Activated CD4-positive, alpha-beta T cell treated with anti-CD3 and anti-CD28 coated beads, Interleukin-2, amount 50 U/mL, for 48 hours (primary cell): ENCODE measurements around the gene GPSM1.

Experiments
- DNase-seq, 2 experiments: peaks; one replicate each; pipeline ENCODE4 v3.0.0-alpha.2; 2020

The GPSM1 gene

GRCh38 chr9:136291306-136292025 lies 35.9 kb upstream of the GPSM1 start:
- no peak for DNase-seq

GRCh38 chr9:136292026-136292538 lies 35.3 kb upstream of the GPSM1 start:
- DNase-seq: no peak

GRCh38 chr9:136292591-136293448 lies 34.5 kb upstream of the GPSM1 start:
- DNase-seq: no peak

DNA sequence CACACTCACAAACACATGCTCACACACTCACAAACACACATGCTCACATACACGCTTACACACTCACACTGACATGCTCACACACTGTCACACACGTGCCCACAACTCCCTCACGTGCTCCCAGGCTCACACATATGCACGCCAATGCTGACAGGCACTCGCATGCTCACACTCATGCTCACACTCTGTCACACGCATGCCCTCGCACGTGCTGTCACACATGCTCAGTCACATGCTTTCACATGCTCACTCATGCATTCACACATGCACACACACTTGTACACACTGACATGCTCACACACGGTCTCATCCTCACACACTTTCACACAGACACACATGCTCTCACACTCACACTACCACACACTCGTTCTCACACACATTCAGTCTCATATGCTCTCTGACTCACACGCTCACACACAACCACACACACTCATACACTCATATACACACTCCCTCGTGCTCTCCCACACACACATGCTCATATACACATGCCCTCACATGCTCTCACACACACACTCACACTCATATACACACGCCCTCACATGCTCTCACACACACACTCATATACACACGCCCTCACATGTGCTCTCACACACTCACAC lies 33.8 kb upstream of the GPSM1 start:
- DNase-seq: no peak

- DNase-seq: no peak
Measured at GRCh38 chr9:136294437-136294836, 32.9 kb upstream of the GPSM1 start.

DNA sequence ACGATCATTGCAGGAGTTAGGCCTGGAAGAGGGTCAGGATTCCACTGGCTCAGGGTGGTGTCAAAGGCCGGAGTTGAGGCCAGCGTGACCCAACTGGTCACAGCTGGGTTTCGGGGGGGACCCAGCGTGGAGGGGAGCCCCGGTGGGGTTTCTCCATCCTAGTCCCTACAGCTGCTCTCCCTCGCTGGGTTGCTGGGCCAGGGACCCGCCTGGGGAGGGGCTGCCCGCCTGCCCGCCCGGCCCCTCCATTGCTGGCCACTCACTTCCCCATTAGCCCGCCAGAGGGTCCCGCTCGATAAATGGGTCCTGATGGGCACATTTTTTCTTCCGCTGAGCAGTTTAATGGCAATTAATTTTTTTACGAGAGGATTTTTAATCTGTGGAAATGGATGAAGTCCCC lies 32.3 kb upstream of the GPSM1 start:
- DNase-seq: no peak

GRCh38 chr9:136295542-136296433 lies 31.6 kb upstream of the GPSM1 start:
- no peak for DNase-seq

DNA sequence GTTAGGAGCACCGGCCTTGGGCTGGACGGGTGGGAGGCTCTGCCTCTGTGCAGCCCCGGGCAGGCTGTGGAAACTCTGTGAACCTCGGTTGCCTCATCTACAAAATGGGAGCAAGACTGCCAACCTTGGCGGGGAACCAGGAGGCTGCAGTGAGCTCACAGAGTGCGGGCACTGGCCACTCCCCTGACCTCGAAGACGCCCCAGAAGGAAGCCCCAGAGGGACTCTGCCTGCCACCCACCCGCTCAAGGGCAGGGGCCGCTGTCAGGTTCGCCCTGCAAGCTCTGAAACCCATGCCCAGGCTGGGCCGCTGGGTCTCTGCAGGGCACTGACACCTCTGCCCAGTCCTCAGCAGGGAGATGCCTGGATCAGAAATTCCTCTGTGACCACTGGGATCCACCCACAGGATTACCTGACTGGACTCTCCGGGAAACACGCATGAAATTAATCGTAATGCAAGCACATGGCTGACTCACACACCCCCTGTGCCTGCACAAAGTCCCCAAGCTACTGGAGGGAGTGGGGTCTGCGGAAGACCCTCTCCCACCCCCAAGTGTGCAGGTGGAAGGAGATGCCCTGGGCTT lies 30.8 kb upstream of the GPSM1 start:
- DNase-seq: no peak

DNA sequence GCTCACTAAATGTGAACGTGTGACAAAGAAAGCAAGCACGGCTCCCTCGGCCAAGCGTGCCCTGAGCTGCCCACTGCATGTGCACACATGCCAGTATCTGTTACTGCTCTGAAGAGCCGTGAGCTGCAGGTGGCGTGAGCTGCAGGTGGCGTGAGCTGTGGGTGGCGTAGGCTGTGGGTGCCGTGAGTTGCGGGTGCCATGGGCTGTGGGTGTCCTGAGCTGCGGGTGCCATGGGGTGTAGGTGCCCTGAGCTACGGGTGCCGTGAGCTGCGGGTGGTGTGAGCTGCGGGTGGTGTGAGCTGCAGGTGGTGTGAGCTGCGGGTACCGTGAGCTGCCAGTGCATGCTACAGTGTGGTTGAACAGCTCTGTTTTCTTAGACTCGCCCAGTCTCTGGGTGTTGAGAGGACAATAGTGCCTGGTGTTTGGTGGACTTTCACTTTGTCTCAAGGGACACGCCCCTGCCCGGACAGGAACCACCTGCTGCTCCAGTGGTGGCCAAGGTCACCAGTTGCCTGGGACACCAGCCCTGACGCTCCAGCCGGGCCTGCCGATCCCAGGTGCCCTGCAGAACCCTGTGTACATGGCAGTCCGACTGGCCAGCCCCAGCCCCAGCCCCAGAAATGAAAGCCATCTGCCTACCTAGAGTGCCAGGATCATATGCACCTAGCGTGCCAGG lies 30.2 kb upstream of the GPSM1 start:
- DNase-seq: no peak

GRCh38 chr9:136297766-136298735 lies 29.3 kb upstream of the GPSM1 start:
- DNase-seq: no peak

DNA sequence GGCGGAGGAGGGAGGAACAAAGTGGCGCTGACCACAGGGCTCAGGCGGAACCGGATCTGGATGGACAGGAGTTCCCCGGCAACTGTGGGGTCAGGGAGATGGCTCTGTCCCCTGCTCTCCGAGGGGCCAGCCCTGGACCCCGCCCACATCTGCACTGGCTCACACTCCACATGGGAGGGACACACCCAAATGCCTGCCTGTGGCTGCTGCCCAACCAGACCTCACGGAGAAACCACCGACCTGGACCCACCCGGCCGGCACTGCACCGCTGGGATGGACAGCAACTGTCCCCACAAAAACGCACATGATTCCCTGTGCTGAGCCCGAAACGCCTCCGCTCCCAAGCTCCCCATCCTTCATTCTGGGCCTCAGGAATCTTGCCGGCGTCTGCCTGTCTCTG lies 28.2 kb upstream of the GPSM1 start:
- DNase-seq: no peak

- DNase-seq: no peak
Measured at GRCh38 chr9:136299541-136299940, 27.8 kb upstream of the GPSM1 start.

- DNase-seq: no peak
Measured at GRCh38 chr9:136300016-136300545, 27.3 kb upstream of the GPSM1 start.

GRCh38 chr9:136300866-136301265 lies 26.5 kb upstream of the GPSM1 start:
- DNase-seq: no peak

GRCh38 chr9:136302527-136302926 lies 24.8 kb upstream of the GPSM1 start:
- no peak for DNase-seq

DNA sequence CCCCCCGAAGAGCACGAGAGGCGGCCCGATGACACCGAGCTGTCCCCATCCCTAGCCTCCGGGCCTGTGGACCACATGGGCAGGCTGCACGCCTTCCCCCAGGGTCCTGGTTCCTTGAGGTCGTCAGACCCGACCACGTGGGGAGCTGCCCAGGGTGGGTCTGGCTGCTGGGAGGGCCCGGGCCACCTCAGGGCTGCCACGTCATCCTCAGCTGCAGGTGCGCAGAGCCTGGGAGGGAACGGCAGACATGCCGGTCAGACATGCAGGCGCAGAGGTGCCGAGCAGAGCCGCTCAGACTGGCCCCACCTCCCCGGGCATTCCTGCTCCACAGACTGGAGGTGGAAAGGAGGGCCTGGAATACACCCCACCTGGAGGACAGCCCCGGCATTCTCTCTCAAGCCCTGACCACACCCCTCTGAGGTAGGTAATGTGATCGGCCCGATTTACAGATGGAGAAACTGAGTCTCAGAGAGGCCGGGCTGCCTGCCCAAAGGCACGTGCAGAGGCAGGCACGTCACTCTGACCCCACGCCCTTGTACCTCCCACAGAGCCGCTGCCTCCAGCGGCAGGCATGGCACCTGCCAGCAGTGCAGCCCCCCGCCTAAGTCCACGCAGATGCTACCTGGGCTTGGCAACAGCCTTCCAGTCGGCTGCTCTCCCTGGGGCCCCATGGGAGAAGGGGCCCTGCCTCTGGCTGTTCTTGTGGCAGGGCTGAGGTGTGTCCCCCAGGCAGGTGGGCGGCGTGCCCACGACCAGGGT lies 24.1 kb upstream of the GPSM1 start:
- DNase-seq: no peak

DNA sequence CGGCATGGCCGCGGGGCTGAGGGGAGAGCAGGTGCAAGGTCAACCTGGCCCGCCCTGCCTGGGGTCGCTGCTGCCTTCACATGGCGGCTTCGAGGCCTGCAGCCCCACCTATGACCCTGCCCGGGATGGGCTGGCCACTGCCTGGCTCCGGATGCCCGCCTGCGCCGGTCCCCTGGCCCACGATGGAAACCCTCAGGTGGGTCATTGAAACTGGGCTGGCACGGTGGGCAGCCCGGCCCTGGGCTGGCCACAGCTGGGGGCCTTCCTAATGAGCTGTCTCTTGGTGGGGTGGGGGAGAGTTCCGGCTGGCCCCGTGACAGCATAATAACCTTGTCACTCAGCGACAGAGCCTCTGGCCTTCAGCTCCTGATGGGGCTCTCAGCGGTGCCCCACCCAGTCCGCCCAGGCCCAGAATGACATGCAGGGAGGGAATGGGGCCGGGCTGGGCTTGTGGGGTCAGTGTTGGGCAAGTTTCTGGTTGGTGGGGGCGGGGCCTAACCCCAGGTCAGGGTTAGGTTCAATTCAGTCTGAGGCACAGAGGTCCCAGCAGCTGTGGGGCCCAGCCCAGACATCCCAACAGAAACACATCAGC lies 23.4 kb upstream of the GPSM1 start, which contains the start of gene CCDC187:
CCDC187 (minus strand) TSS at position 270 of the 592 bp plus-strand sequence; CDS start at position 6, 264 bp downstream.
- DNase-seq: no peak

DNA sequence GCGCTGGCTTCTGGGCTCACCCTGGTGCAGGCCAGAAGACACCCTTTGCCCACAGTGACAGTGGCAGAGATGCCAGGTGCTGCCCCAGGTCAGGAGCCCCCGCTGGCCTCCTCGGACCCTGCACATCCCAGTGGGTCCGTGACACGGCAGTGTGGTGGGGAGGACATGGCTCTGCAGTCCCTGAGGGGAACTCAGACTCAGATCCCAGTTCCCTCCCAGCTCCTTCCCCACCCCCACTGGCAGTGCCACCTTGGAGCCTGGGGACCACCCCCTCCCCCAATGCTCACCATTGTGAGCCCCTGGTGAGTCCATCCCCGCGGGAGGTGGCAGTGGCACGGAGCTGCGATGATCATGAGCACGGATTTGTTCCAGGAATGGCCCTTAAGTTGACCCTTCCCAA lies 22.9 kb upstream of the GPSM1 start:
- DNase-seq: no peak

GRCh38 chr9:136304981-136305380 lies 22.4 kb upstream of the GPSM1 start:
- no peak for DNase-seq
